Cardiac fibroblast (primary cell): ENCODE data around the gene TAGAP.
"Not testable (repeated sequence)": the region's sequence is repeated elsewhere in the genome, so short reads cannot be mapped to it uniquely, and the experiment has no call there.

Experiments used
- DNase-seq, 2 donors: peaks; one replicate each; pipeline versions ENCODE4 v3.0.0 to v3.0.0-alpha.2; 2010; ENCODE audit warnings: low read depth in 2 of 2
- H3K4me3 ChIP-seq, 2 donors: replicated peaks in 1 of 2; 1 replicate in 1 of 2; 2 replicates in 1 of 2; pipeline ENCODE4 v1.5.1; 2011; ENCODE audit warnings: low read depth in 2 of 2, low read length in 2 of 2, mild to moderate bottlenecking in 2 of 2, moderate library complexity in 1 of 2
- TF ChIP-seq, protein P1 (sequence below): IDR thresholded peaks from one replicate; pipeline ENCODE4 v1.5.1; 2011; ENCODE audit warnings: low read depth, mild to moderate bottlenecking, low read length, inconsistent platforms

TAGAP gene

DNA sequence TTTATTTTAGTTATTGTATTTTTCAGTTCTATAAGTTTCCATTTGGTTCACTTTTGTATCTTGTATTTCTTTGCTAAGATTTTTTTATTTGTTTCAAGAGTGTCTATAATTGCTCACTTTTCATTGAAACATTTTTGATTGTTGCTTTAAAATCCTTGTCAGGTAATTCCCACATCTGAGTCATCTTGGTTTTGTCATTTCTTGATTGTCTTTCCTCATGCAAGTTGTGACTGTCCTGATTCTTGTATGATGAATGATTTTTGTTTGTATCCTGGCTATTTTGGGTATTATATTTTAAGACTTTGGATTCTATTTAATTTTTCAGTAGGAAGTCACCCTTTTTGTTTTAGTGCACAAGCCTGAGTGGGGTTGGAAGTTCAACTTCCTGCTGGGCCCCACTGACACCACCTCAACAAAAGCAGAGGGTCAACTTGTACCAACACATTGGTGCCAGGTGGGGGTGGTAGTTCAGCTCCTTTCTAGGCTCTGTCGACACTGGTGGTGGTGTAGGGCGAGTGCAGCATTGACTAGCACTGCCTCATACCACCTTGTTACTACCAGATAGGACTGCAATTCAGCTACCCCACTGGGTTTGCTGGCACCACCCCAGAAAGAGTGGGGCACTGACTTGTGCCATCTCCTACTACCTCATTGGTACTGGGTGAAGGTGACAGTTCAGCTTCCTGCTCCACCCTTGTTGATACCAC, 53.6 kb downstream of the TAGAP start:
- H3K4me3 ChIP-seq, result no peak overlapping the region
- DNase-seq, result peak in 1 of 2 donors; percentile 38
- TF ChIP-seq, protein P1, sequence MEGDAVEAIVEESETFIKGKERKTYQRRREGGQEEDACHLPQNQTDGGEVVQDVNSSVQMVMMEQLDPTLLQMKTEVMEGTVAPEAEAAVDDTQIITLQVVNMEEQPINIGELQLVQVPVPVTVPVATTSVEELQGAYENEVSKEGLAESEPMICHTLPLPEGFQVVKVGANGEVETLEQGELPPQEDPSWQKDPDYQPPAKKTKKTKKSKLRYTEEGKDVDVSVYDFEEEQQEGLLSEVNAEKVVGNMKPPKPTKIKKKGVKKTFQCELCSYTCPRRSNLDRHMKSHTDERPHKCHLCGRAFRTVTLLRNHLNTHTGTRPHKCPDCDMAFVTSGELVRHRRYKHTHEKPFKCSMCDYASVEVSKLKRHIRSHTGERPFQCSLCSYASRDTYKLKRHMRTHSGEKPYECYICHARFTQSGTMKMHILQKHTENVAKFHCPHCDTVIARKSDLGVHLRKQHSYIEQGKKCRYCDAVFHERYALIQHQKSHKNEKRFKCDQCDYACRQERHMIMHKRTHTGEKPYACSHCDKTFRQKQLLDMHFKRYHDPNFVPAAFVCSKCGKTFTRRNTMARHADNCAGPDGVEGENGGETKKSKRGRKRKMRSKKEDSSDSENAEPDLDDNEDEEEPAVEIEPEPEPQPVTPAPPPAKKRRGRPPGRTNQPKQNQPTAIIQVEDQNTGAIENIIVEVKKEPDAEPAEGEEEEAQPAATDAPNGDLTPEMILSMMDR, result no peak

DNA sequence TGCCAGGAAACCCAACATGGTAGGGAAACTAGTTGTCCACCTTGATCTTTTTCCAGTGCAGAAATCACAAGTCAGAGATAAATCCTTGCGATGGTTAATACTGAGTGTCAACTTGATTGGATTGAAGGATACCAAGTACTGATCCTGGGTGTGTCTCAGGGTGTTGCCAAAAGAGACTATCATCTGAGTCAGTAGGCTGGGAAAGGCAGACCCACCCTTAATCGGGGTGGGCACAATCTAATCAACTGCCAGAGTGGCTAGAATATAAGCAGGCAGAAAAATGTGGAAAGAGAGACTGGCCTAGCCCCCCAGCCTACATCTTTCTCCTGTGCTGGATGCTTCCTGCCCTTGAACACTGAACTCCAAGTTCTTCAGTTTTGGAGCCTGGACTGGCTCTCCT, 55.1 kb downstream of the TAGAP start:
- H3K4me3 ChIP-seq, DNase-seq: not testable (repeated sequence)

DNA sequence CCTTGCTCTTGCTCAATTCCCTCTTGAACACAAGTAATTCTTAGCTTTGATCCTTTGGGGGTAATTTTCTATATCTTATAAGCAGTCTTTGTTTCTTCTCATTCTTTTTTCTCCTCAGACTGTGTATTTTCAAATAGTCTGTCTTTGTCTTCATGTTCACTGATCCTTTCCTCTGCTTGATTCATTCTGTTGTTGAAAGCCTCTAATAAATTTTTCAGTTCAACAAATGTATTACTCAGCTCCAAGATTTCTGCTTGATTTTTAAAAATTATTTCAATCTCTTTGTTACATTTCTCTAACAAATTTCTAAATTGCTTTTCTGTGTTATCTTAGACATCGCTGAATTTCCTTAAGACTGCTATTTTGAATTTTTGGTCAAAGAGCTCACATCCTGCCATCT, 56.3 kb downstream of the TAGAP start:
- TF ChIP-seq, protein P1, result no peak
- H3K4me3 ChIP-seq, result no peak overlapping the region
- DNase-seq, result no peak

DNA sequence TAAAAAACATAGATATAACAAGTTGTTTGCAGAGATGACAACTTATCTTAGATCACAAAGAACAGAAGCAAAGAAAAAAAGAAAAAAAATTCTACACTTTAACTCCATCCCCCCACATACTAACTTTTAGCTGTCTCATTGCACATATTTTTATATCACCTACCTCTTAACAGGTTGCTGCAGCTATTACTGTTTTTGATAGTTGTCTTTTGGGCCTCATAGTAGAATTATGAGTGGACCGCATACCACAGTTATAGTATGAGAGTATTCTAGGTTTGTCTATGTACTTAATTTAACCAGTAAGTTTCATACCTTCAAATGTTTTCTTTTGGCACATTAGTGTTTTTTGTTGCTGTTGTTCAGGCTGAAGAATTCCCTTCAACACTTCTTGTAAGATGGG, 57.1 kb downstream of the TAGAP start:
- DNase-seq, result no peak
- TF ChIP-seq, protein P1, result no peak
- H3K4me3 ChIP-seq, result no peak overlapping the region
